Tibial nerve (tissue), 4 donors: ENCODE results near the gene CDH18. TPM values are rescaled to one million over a fixed set of nuclear protein-coding genes. Genes with fewer than 3 reads are reported as not detected.

ENCODE experiments used
- DNase-seq, 2 donors: peaks; one replicate each; pipeline ENCODE4 v3.0.0-alpha.2; 2019; ENCODE audit warnings: low spot score in 2 of 2
- H3K27ac ChIP-seq, 4 donors: fragments of 200-600 bp; sonication (generic) in 3 of 4; one replicate each; pipeline ENCODE4 v1.5.1; 2017 to 2019; ENCODE audit warnings: mild to moderate bottlenecking in 1 of 4
- H3K27me3 ChIP-seq, 2 donors: fragments of 200-600 bp; sonication (generic) in 1 of 2; one replicate each; pipeline versions ENCODE4 v1.5.1 to v1.6.0; 2017 to 2019
- H3K36me3 ChIP-seq, 3 donors: fragments of 200-600 bp; sonication (generic); one replicate each; pipeline ENCODE4 v1.5.1; 2018 to 2019
- H3K4me1 ChIP-seq, 4 donors: fragments of 200-600 bp; sonication (generic) in 3 of 4; one replicate each; pipeline ENCODE4 v1.5.1; 2017 to 2019
- H3K4me3 ChIP-seq, 4 donors: fragments of 200-600 bp; sonication (generic) in 3 of 4; one replicate each; pipeline ENCODE4 v1.5.1; 2017 to 2019; ENCODE audit warnings: mild to moderate bottlenecking in 1 of 4, moderate library complexity in 1 of 4
- H3K9me3 ChIP-seq, 4 donors: fragments of 200-600 bp; sonication (generic) in 3 of 4; one replicate each; pipeline ENCODE4 v1.5.1; 2017 to 2019
- EP300 ChIP-seq, 2 donors: sonication (generic); formaldehyde crosslinking; IDR thresholded peaks; one replicate each; pipeline ENCODE4 v1.6.1; 2017; ENCODE audit warnings: antibody characterized with exemption in 2 of 2, mild to moderate bottlenecking in 1 of 2
- POLR2A ChIP-seq, 2 donors: fragments of 450-650 bp; IDR thresholded peaks; one replicate each; pipeline ENCODE4 v1.6.1; 2017; ENCODE audit warnings: antibody characterized with exemption in 2 of 2, mild to moderate bottlenecking in 2 of 2, moderate library complexity in 2 of 2
- WGBS, 2 donors: methylation state at CpG; one replicate each; pipeline ENCODE4 v1.1.5; 2018; 5-methylcytosine and 5-hydroxymethylcytosine counted together
- total RNA-seq, 4 donors: library from RNA; depleted of rRNA; stranded (reverse); fragments of >200 nt; gene quantifications; one replicate each; pipeline ENCODE4 v1.1.0, GENCODE V29; 2016
- TF ChIP-seq, protein P1 (sequence below), 5 experiments: fragments of 200-600 bp in 3 of 5; fragments of 450-650 bp in 2 of 5; sonication (generic) in 3 of 5; IDR thresholded peaks; one replicate each; pipeline ENCODE4 v1.5.1; 2016 to 2019; ENCODE audit warnings: antibody characterized with exemption in 5 of 5, mild to moderate bottlenecking in 3 of 5, moderate library complexity in 2 of 5

The CDH18 gene, protein sequence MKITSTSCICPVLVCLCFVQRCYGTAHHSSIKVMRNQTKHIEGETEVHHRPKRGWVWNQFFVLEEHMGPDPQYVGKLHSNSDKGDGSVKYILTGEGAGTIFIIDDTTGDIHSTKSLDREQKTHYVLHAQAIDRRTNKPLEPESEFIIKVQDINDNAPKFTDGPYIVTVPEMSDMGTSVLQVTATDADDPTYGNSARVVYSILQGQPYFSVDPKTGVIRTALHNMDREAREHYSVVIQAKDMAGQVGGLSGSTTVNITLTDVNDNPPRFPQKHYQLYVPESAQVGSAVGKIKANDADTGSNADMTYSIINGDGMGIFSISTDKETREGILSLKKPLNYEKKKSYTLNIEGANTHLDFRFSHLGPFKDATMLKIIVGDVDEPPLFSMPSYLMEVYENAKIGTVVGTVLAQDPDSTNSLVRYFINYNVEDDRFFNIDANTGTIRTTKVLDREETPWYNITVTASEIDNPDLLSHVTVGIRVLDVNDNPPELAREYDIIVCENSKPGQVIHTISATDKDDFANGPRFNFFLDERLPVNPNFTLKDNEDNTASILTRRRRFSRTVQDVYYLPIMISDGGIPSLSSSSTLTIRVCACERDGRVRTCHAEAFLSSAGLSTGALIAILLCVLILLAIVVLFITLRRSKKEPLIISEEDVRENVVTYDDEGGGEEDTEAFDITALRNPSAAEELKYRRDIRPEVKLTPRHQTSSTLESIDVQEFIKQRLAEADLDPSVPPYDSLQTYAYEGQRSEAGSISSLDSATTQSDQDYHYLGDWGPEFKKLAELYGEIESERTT
- total RNA-seq: not detected

DNA sequence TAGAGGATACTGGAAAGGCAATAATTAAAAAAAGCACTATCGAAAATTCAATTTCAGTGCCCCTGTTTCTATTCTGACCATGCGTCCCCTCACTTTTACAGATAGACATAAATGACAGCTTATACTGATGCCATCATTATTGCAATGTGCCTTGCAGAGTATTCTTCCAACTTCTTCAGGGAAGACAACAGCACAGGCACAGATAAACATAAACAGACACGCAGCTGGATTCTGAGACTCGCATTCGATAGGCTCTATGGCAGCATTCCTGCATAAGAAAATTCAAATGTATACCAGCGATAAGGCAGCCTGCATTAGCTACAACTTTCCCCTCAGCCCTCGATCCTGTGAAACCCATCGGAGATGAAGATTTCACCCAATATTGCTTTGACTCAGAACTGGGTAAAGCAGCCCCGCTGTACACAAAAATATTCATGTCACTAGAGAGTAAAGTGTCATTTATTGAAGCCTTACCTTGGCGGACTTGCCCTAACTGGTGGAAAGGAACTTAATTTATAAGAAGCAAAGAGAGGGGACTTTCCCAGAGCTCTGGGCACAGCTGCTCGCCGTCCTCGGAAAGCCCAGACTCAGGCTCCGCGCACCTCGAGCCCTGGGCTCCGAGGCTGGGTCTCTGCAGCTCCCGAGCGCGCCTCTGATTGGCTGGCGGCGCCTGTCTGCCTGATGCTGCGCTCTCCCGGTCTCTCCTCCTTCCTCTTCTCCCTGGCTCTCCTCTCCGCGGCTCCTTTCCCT lies at the start of gene CDH18:
TSS of gene CDH18 (minus strand) at position 589 of the 750 bp plus-strand sequence. CDS start 149,214 bp downstream, outside the sequence.
- H3K4me3 ChIP-seq: peak within 1 kb of the TSS in 1 of 4 donors; percentile 38
- H3K36me3 ChIP-seq: no peaks in the 10 kb centered on the region
- WGBS, 2 donors: 10% methylated on average over 26 of the region's 26 CpGs
- no peaks in the 10 kb centered on the region for H3K27me3 ChIP-seq
- H3K4me1 ChIP-seq: peaks cover 0 to 12% (median 0%) of the 10 kb centered on the region in 4 donors
- no peaks in the 10 kb centered on the region for H3K9me3 ChIP-seq
- DNase-seq: peak; percentile 14 to 15
- TF ChIP-seq EP300 (IDR thresholded peaks at IDR 0.05) (no peak), POLR2A (IDR thresholded peaks at IDR 0.05) (no peak)
- TF ChIP-seq, protein P1, sequence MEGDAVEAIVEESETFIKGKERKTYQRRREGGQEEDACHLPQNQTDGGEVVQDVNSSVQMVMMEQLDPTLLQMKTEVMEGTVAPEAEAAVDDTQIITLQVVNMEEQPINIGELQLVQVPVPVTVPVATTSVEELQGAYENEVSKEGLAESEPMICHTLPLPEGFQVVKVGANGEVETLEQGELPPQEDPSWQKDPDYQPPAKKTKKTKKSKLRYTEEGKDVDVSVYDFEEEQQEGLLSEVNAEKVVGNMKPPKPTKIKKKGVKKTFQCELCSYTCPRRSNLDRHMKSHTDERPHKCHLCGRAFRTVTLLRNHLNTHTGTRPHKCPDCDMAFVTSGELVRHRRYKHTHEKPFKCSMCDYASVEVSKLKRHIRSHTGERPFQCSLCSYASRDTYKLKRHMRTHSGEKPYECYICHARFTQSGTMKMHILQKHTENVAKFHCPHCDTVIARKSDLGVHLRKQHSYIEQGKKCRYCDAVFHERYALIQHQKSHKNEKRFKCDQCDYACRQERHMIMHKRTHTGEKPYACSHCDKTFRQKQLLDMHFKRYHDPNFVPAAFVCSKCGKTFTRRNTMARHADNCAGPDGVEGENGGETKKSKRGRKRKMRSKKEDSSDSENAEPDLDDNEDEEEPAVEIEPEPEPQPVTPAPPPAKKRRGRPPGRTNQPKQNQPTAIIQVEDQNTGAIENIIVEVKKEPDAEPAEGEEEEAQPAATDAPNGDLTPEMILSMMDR (IDR thresholded peaks at IDR 0.05): no peak
- H3K27ac ChIP-seq: no peak within 1 kb of the TSS

DNA sequence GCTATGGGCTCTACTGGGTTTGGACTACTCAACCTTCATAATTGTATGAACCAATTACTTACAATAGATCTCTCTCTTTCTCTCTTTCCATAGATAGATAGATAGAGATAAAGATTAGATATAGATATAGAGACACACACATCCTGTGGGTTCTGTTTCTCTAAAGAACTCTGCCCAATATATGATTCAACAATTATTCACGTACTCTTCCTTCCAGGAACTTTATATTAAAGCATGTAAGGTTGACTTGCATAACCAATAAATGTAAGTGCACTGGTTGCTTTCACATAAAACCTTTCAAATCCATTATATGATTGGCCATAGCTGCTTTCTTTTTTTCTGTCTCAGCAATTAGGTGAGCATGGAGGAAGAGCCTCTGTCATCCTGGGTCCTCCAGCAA lies 46.7 kb upstream of the CDH18 start:
- no peak overlapping the region for H3K27ac ChIP-seq
- H3K4me3 ChIP-seq: no peak overlapping the region
- WGBS, 2 donors: 74 to 80% methylated on average over 1 of the region's 1 CpG
- H3K36me3 ChIP-seq: no peaks in the 10 kb centered on the region
- DNase-seq: no peak
- no peaks in the 10 kb centered on the region for H3K4me1 ChIP-seq
- no peaks in the 10 kb centered on the region for H3K27me3 ChIP-seq
- H3K9me3 ChIP-seq: peaks cover 0 to 6% (median 0%) of the 10 kb centered on the region in 4 donors
- TF ChIP-seq, protein P1 (IDR thresholded peaks at IDR 0.05): no peak
- TF ChIP-seq POLR2A (IDR thresholded peaks at IDR 0.05) (no peak), EP300 (IDR thresholded peaks at IDR 0.05) (no peak)

DNA sequence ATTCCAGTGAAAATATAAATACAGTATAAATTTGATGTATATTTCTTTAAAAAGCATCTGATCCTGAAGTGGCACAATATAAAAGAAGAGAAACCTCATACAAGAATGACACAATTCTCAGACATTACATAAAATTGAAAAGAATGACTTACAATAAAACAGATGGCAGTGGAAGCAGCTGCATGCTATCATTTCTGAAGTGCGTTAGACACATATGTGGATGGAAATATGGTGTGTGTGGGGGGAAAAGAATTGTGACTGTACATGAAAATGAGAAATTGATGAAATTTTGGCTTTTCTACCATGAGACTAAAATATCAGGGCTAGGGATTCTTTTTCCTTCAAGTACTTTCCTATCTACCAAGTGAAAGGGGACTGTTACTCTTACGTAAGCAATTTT lies 45.9 kb upstream of the CDH18 start:
- no peaks in the 10 kb centered on the region for H3K4me1 ChIP-seq
- 88 to 96% methylated on average over 2 of the region's 2 CpGs for WGBS, 2 donors
- TF ChIP-seq, protein P1 (IDR thresholded peaks at IDR 0.05): no peak
- TF ChIP-seq EP300 (IDR thresholded peaks at IDR 0.05) (no peak), POLR2A (IDR thresholded peaks at IDR 0.05) (no peak)

DNA sequence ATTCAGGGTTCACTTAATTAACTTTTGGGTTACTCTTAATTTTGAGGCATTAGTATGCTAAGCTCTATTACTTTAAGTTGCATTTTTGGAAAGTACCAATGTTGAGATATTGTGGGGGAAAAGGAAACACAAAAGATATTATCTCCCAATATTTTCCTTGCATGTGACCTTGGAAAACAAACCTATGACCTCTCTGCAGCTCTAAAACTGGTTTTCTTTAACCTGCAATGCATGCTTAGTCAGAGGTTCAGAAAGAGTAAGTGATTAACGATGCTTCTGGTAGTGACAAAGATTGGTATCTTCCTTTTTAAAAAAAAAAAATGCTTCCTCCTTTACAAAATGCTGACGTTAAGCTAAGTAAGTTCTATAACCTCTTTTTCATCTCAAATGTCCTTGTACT lies 44.9 kb upstream of the CDH18 start:
- H3K27me3 ChIP-seq: no peaks in the 10 kb centered on the region
- H3K4me1 ChIP-seq: no peaks in the 10 kb centered on the region
- WGBS, 2 donors: 37 to 39% methylated on average over 2 of the region's 2 CpGs
- no peak for TF ChIP-seq POLR2A (IDR thresholded peaks at IDR 0.05)
- TF ChIP-seq EP300 (IDR thresholded peaks at IDR 0.05): no peak
- TF ChIP-seq, protein P1 (IDR thresholded peaks at IDR 0.05): no peak
- no peak for DNase-seq
- no peak overlapping the region for H3K27ac ChIP-seq
- H3K9me3 ChIP-seq: no peaks in the 10 kb centered on the region
- no peak overlapping the region for H3K4me3 ChIP-seq
- H3K36me3 ChIP-seq: no peaks in the 10 kb centered on the region

More for the DNA sequence above, 45.9 kb upstream of the CDH18 start:
- Histone ChIP-seq H3K36me3 (no peaks in the 10 kb centered on the region), H3K9me3 (no peaks in the 10 kb centered on the region), H3K27ac (no peak overlapping the region), H3K4me3 (no peak overlapping the region), H3K27me3 (no peaks in the 10 kb centered on the region)
- DNase-seq: no peak
